ENCODE data around the gene SH3RF3. TPM values are rescaled to one million over a fixed set of nuclear protein-coding genes. Genes with fewer than 3 reads are reported as not detected.

The SH3RF3 gene
- total RNA-seq, 1 experiment from 2014 or later, result 0.34 TPM

DNA sequence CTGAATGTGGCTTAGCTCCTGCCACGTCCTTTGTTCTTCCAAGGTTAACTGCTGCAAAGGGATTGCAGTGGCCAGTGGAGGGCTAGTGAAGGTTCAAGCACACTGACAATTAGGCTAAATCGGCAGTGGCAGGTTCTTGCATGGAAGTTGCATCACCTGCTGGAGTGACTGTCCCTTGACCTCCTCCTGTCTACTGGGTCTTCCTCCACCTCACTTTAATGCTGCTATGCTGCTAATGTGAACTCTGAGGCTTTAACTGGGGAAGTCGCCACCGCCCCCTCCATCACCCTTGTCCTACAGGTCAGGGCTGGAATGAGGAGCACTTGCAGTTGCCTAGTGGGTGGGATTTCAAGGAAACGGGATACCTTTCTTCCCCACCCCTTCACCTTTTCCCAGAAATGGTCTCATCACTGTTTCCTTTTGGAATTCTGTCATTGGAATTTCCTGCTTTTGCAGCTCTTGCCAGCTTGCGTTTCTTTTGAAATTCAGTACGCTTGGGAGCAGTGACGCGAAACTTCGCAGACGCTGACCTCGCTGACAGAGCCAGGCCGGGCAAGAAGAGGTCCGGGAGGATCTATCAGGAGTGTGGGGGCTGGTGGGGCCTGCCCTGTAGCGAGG lies 150.3 kb downstream of the SH3RF3 start:
- Histone ChIP-seq H3K79me2 (ENCODE audit: low read length) (no peaks in the 10 kb centered on the region), H3K9me3 (ENCODE audit: low read length) (no peaks in the 10 kb centered on the region), H3K27ac (ENCODE audit: low read length) (no peak overlapping the region), H3K4me1 (ENCODE audit: low read length) (peaks cover 13% of the 10 kb centered on the region), H3K9ac (ENCODE audit: low read length) (no peak overlapping the region), H3K4me3 (ENCODE audit: low read length) (no peak overlapping the region), H3K27me3 (ENCODE audit: low read length) (no peaks in the 10 kb centered on the region), H3K9me2 (replicated peaks; ENCODE audit: insufficient read depth, low read length) (no peaks in the 10 kb centered on the region), H2AFZ (ENCODE audit: low read length) (no peak overlapping the region), H4K20me1 (ENCODE audit: insufficient read depth, low read depth, low read length) (no peaks in the 10 kb centered on the region), H3K36me3 (ENCODE audit: insufficient read depth, low read length) (no peaks in the 10 kb centered on the region), H3K4me2 (ENCODE audit: low read depth, low read length, poor library complexity, severe bottlenecking) (no peak overlapping the region)
- no peak for DNase-seq

DNA sequence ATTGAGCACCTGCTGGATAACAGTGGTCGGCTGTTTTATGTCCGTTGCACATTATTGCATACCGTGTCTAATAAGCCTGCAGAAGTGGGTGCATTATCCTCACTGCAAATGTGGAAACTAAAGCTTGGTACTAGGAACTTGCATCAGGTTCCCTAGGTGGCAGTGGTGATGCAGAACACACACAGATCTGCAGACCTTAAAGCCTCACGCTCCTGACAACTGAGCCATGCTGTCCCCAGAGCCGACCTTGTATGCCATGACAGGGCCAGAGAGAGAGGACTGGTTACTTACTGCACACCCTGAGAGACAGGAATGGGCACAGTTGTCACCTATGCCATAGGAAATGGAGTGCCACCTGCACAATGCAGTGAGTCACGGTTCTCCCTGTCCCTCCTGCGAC lies 151.8 kb downstream of the SH3RF3 start:
- H3K4me1 ChIP-seq (ENCODE audit: low read length), result peaks cover 26% of the 10 kb centered on the region
- H3K4me2 ChIP-seq (ENCODE audit: low read depth, low read length, poor library complexity, severe bottlenecking), result no peak overlapping the region
- no peaks in the 10 kb centered on the region for H3K27me3 ChIP-seq (ENCODE audit: low read length)
- H3K36me3 ChIP-seq (ENCODE audit: insufficient read depth, low read length), result no peaks in the 10 kb centered on the region
- H3K9me3 ChIP-seq (ENCODE audit: low read length), result no peaks in the 10 kb centered on the region
- H3K9ac ChIP-seq (ENCODE audit: low read length), result peak overlapping the region; percentile 7; the same call in 1 of the 2 replicates
- no peak overlapping the region for H3K27ac ChIP-seq (ENCODE audit: low read length)
- H2AFZ ChIP-seq (ENCODE audit: low read length), result no peak overlapping the region
- peak; percentile 79 for DNase-seq
- H3K9me2 ChIP-seq (replicated peaks; ENCODE audit: insufficient read depth, low read length), result no peaks in the 10 kb centered on the region
- H3K79me2 ChIP-seq (ENCODE audit: low read length), result no peaks in the 10 kb centered on the region
- no peak overlapping the region; the same call in 1 of the 2 replicates for H3K4me3 ChIP-seq (ENCODE audit: low read length)
- no peaks in the 10 kb centered on the region for H4K20me1 ChIP-seq (ENCODE audit: insufficient read depth, low read depth, low read length)

DNA sequence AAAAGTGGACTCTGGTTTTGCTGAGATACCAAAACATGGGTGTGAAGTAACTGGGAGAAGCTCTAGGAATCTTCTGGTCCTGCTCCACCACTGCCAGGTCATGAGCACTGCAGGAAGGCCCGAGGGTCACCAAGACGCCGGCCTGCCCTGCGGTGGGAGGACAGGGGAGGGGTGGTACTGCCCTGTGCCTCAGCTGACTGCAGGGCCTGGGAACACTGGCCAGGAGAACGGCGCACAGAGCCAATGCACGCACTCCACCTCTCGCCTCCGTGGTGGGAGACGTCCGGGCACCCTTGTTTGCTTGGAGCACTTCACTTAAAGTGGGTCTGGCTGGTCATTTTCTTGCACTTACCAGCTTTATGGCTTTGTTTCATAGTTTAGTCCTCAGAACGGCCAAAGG lies 153.4 kb downstream of the SH3RF3 start:
- no peak overlapping the region for H3K9ac ChIP-seq (ENCODE audit: low read length)
- H3K27ac ChIP-seq (ENCODE audit: low read length), result no peak overlapping the region
- no peaks in the 10 kb centered on the region for H3K9me3 ChIP-seq (ENCODE audit: low read length)
- no peak for DNase-seq
- H3K9me2 ChIP-seq (replicated peaks; ENCODE audit: insufficient read depth, low read length), result no peaks in the 10 kb centered on the region
- no peak overlapping the region for H2AFZ ChIP-seq (ENCODE audit: low read length)
- no peaks in the 10 kb centered on the region for H4K20me1 ChIP-seq (ENCODE audit: insufficient read depth, low read depth, low read length)
- H3K4me1 ChIP-seq (ENCODE audit: low read length), result peaks cover 42% of the 10 kb centered on the region
- H3K27me3 ChIP-seq (ENCODE audit: low read length), result no peaks in the 10 kb centered on the region
- no peak overlapping the region for H3K4me3 ChIP-seq (ENCODE audit: low read length)
- H3K79me2 ChIP-seq (ENCODE audit: low read length), result no peaks in the 10 kb centered on the region
- no peak overlapping the region for H3K4me2 ChIP-seq (ENCODE audit: low read depth, low read length, poor library complexity, severe bottlenecking)
- no peaks in the 10 kb centered on the region for H3K36me3 ChIP-seq (ENCODE audit: insufficient read depth, low read length)

DNA sequence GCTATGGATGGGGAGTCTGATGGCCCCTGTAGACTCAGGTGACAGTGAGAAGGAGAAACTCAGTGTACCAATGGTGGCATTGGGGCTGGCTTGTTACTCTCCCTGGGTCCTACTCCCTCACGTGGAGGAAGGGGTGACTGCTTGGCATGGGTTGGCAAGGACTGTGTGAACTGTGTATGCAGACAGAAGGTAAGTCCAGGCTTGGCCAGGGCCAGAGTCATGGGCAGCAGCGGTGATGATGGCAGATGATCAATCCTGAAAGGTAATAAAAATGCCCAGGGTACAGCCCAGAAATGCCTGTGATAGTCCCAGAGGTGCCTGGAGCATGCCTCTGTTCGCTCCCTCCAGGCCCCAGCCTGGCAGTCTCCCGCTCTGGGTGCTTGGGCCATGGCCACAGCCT lies 153.9 kb downstream of the SH3RF3 start:
- Histone ChIP-seq H3K9ac (ENCODE audit: low read length) (no peak overlapping the region), H3K4me1 (ENCODE audit: low read length) (peaks cover 47% of the 10 kb centered on the region), H3K36me3 (ENCODE audit: insufficient read depth, low read length) (no peaks in the 10 kb centered on the region), H2AFZ (ENCODE audit: low read length) (no peak overlapping the region), H4K20me1 (ENCODE audit: insufficient read depth, low read depth, low read length) (no peaks in the 10 kb centered on the region), H3K4me3 (ENCODE audit: low read length) (no peak overlapping the region), H3K4me2 (ENCODE audit: low read depth, low read length, poor library complexity, severe bottlenecking) (no peak overlapping the region), H3K79me2 (ENCODE audit: low read length) (no peaks in the 10 kb centered on the region), H3K27ac (ENCODE audit: low read length) (no peak overlapping the region), H3K27me3 (ENCODE audit: low read length) (no peaks in the 10 kb centered on the region), H3K9me2 (replicated peaks; ENCODE audit: insufficient read depth, low read length) (no peaks in the 10 kb centered on the region), H3K9me3 (ENCODE audit: low read length) (no peaks in the 10 kb centered on the region)
- no peak for DNase-seq

DNA sequence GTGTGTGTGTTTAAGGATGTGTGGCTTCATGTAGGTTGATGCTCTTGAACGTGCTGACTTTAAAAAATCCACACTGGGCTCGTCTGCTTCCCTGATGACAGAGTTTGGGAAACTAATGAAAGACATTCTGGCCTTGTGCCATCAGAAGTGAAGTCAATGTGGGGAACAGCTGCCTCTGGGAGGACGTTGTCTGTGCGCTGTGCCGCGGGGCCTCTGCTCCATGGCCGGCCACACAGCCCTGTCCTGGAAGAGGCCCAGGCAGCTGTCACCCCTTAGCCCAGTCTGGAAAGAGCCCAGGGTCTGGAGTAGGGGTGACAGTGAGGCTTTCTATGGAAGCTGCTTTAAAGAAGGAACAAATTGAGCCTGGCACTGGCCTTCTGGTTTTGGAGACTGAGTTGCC lies 155.8 kb downstream of the SH3RF3 start:
- no peaks in the 10 kb centered on the region for H3K27me3 ChIP-seq (ENCODE audit: low read length)
- no peaks in the 10 kb centered on the region for H3K9me3 ChIP-seq (ENCODE audit: low read length)
- H3K9ac ChIP-seq (ENCODE audit: low read length), result no peak overlapping the region
- no peak overlapping the region for H2AFZ ChIP-seq (ENCODE audit: low read length)
- H4K20me1 ChIP-seq (ENCODE audit: insufficient read depth, low read depth, low read length), result no peaks in the 10 kb centered on the region
- peaks cover 63% of the 10 kb centered on the region for H3K4me1 ChIP-seq (ENCODE audit: low read length)
- no peaks in the 10 kb centered on the region for H3K36me3 ChIP-seq (ENCODE audit: insufficient read depth, low read length)
- no peaks in the 10 kb centered on the region for H3K9me2 ChIP-seq (replicated peaks; ENCODE audit: insufficient read depth, low read length)
- H3K27ac ChIP-seq (ENCODE audit: low read length), result no peak overlapping the region
- no peak overlapping the region for H3K4me3 ChIP-seq (ENCODE audit: low read length)
- H3K4me2 ChIP-seq (ENCODE audit: low read depth, low read length, poor library complexity, severe bottlenecking), result no peak overlapping the region
- no peaks in the 10 kb centered on the region for H3K79me2 ChIP-seq (ENCODE audit: low read length)
- DNase-seq, result no peak

DNA sequence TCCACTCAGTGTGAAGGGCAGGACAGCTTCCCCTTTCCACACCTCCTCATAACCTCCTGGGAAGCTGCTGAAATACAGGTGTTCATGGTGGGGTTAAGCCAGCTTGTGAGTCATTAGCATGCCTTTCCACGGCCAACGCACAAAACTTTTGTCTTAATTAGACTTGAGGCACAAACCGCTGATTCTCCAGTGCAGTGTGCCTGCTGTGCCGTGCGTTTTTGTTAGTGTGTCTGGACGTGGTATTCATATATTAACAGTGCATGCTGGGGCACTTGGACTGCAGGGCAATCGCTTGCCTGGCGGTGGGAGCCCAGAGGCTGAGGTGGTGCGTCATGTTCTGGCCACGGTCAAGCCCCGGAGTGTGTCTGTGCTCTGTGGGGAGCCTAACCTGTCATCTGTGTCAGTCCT lies 156.2 kb downstream of the SH3RF3 start:
- no peaks in the 10 kb centered on the region for H3K27me3 ChIP-seq (ENCODE audit: low read length)
- H3K4me3 ChIP-seq (ENCODE audit: low read length), result no peak overlapping the region
- no peak overlapping the region for H3K27ac ChIP-seq (ENCODE audit: low read length)
- H3K4me1 ChIP-seq (ENCODE audit: low read length), result peaks cover 63% of the 10 kb centered on the region
- no peaks in the 10 kb centered on the region for H4K20me1 ChIP-seq (ENCODE audit: insufficient read depth, low read depth, low read length)
- H3K79me2 ChIP-seq (ENCODE audit: low read length), result no peaks in the 10 kb centered on the region
- H2AFZ ChIP-seq (ENCODE audit: low read length), result no peak overlapping the region
- H3K9ac ChIP-seq (ENCODE audit: low read length), result no peak overlapping the region
- no peaks in the 10 kb centered on the region for H3K9me2 ChIP-seq (replicated peaks; ENCODE audit: insufficient read depth, low read length)
- DNase-seq, result peak; percentile 48
- H3K36me3 ChIP-seq (ENCODE audit: insufficient read depth, low read length), result no peaks in the 10 kb centered on the region
- H3K4me2 ChIP-seq (ENCODE audit: low read depth, low read length, poor library complexity, severe bottlenecking), result peak overlapping the region; percentile 4
- H3K9me3 ChIP-seq (ENCODE audit: low read length), result no peaks in the 10 kb centered on the region

DNA sequence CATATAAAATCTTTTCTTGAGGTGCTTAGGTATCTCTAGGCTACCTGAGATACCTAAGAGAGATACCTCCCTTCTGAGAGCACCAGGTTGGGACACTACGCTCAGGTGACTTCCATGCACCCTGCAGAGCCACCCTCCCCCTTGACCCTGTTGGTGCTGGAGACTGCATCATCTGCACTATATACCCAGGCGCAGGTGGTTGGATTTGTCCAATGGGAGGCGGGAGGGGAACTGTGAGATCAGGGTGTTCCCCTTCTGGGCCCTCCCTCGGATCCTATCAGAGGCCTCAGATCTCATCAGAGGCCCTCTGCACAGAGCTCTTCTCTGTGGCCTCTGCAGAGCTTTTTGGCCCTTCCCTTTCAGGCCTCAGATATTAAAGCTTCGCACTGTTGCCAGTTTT lies 158.4 kb downstream of the SH3RF3 start:
- Histone ChIP-seq H3K4me1 (ENCODE audit: low read length) (peaks cover 50% of the 10 kb centered on the region), H4K20me1 (ENCODE audit: insufficient read depth, low read depth, low read length) (no peaks in the 10 kb centered on the region), H3K4me2 (ENCODE audit: low read depth, low read length, poor library complexity, severe bottlenecking) (peak overlapping the region; percentile 67), H2AFZ (ENCODE audit: low read length) (no peak overlapping the region), H3K36me3 (ENCODE audit: insufficient read depth, low read length) (no peaks in the 10 kb centered on the region), H3K27ac (ENCODE audit: low read length) (peak overlapping the region; percentile 26; the same call in 1 of the 2 replicates), H3K27me3 (ENCODE audit: low read length) (no peaks in the 10 kb centered on the region), H3K9me2 (replicated peaks; ENCODE audit: insufficient read depth, low read length) (no peaks in the 10 kb centered on the region), H3K9me3 (ENCODE audit: low read length) (no peaks in the 10 kb centered on the region), H3K4me3 (ENCODE audit: low read length) (peak overlapping the region; percentile 42; the same call in 1 of the 2 replicates), H3K79me2 (ENCODE audit: low read length) (no peaks in the 10 kb centered on the region), H3K9ac (ENCODE audit: low read length) (peak overlapping the region; percentile 5; the same call in 1 of the 2 replicates)
- peak; percentile 68 for DNase-seq

DNA sequence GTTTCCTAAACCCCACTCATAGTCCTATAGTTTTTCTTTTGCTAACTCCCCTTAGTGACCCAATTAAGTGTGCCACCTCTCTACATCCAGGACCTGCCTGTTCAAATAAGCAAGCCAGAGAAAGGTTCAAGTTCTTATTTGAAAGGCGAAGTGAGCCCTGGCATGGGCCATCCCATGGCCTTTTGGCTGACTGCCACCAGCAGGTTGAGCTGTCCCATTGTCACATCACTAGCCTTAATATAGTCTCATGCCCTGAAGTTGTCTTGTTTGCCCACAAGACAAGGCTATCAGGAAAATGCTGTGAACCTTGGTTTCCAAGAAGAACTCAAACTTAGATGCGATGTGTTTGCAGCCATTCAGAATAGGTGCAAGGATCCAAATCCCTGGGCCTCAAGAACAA lies 158.8 kb downstream of the SH3RF3 start:
- Histone ChIP-seq H3K9ac (ENCODE audit: low read length) (no peak overlapping the region), H3K9me2 (replicated peaks; ENCODE audit: insufficient read depth, low read length) (no peaks in the 10 kb centered on the region), H3K9me3 (ENCODE audit: low read length) (no peaks in the 10 kb centered on the region), H3K27ac (ENCODE audit: low read length) (0 out of 2 replicates have a peak overlapping the region, but pooled peaks have one; percentile 26), H3K36me3 (ENCODE audit: insufficient read depth, low read length) (no peaks in the 10 kb centered on the region), H3K4me1 (ENCODE audit: low read length) (peaks cover 50% of the 10 kb centered on the region), H3K4me3 (ENCODE audit: low read length) (peak overlapping the region; percentile 42; the same call in 1 of the 2 replicates), H2AFZ (ENCODE audit: low read length) (no peak overlapping the region), H3K4me2 (ENCODE audit: low read depth, low read length, poor library complexity, severe bottlenecking) (peak overlapping the region; percentile 67), H4K20me1 (ENCODE audit: insufficient read depth, low read depth, low read length) (no peaks in the 10 kb centered on the region), H3K27me3 (ENCODE audit: low read length) (no peaks in the 10 kb centered on the region), H3K79me2 (ENCODE audit: low read length) (no peaks in the 10 kb centered on the region)
- DNase-seq, result no peak
